ENCODE measurements around the gene NLE1.
A peak's percentile ranks its signal among the peaks of the same experiment; 100 is the strongest.
"Not testable (repeated sequence)": the region's sequence is repeated elsewhere in the genome, so short reads cannot be mapped to it uniquely, and the experiment has no call there.

NLE1 gene

GRCh38 chr17:35129154-35129972, 12.7 kb downstream of the NLE1 start:
- Histone ChIP-seq H3K9ac (ENCODE audit: low read length in 2 of 2) (no peak overlapping the region), H3K27ac (ENCODE audit: low read length) (no peak overlapping the region), H3K27me3 (ENCODE audit: control insufficient read depth in 1 of 2, insufficient read depth in 2 of 2, low read length in 2 of 2) (no peaks in the 10 kb centered on the region), H3K4me1 (ENCODE audit: control insufficient read depth, insufficient read depth, low read length) (peaks cover 10% of the 10 kb centered on the region), H3K4me3 (ENCODE audit: low read length in 2 of 2) (no peak overlapping the region), H3K9me3 (ENCODE audit: control insufficient read depth in 2 of 2, low read length in 2 of 2) (no peaks in the 10 kb centered on the region), H3K36me3 (ENCODE audit: control insufficient read depth in 2 of 2, insufficient read depth in 2 of 2, low read length in 2 of 2) (peaks cover 18 to 30% of the 10 kb centered on the region in 2 donors)

GRCh38 chr17:35127751-35128514, 14.2 kb downstream of the NLE1 start:
- Histone ChIP-seq H3K36me3 (ENCODE audit: control insufficient read depth in 2 of 2, insufficient read depth in 2 of 2, low read length in 2 of 2) (peaks cover 7 to 16% of the 10 kb centered on the region in 2 donors), H3K4me3 (ENCODE audit: low read length in 2 of 2) (no peak overlapping the region), H3K27me3 (ENCODE audit: control insufficient read depth in 1 of 2, insufficient read depth in 2 of 2, low read length in 2 of 2) (no peaks in the 10 kb centered on the region), H3K27ac (ENCODE audit: low read length) (no peak overlapping the region), H3K9me3 (ENCODE audit: control insufficient read depth in 2 of 2, low read length in 2 of 2) (no peaks in the 10 kb centered on the region), H3K9ac (ENCODE audit: low read length in 2 of 2) (no peak overlapping the region), H3K4me1 (ENCODE audit: control insufficient read depth, insufficient read depth, low read length) (peaks cover 10% of the 10 kb centered on the region)

GRCh38 chr17:35121315-35121714, 20.8 kb downstream of the NLE1 start, which contains the start of gene FNDC8:
Gene FNDC8 (plus strand): TSS chr17:35121615. CDS start chr17:35121694, 79 bp downstream.
- no peaks in the 10 kb centered on the region for H3K27me3 ChIP-seq (ENCODE audit: control insufficient read depth in 1 of 2, insufficient read depth in 2 of 2, low read length in 2 of 2)
- H3K36me3 ChIP-seq (ENCODE audit: control insufficient read depth in 2 of 2, insufficient read depth in 2 of 2, low read length in 2 of 2) = no peaks in the 10 kb centered on the region
- H3K9me3 ChIP-seq (ENCODE audit: control insufficient read depth in 2 of 2, low read length in 2 of 2) = no peaks in the 10 kb centered on the region
- no peak within 1 kb of the TSS for H3K27ac ChIP-seq (ENCODE audit: low read length)
- H3K4me1 ChIP-seq (ENCODE audit: control insufficient read depth, insufficient read depth, low read length) = peaks cover 21% of the 10 kb centered on the region
- H3K4me3 ChIP-seq (ENCODE audit: low read length in 2 of 2) = no peak within 1 kb of the TSS
- H3K9ac ChIP-seq (ENCODE audit: low read length in 2 of 2) = peak within 1 kb of the TSS in 1 of 2 donors; percentile 13

- Histone ChIP-seq H3K36me3 (ENCODE audit: control insufficient read depth in 2 of 2, insufficient read depth in 2 of 2, low read length in 2 of 2) (peaks cover 0 to 3% of the 10 kb centered on the region in 2 donors), H3K9me3 (ENCODE audit: control insufficient read depth in 2 of 2, low read length in 2 of 2) (no peaks in the 10 kb centered on the region), H3K4me1 (ENCODE audit: control insufficient read depth, insufficient read depth, low read length) (peaks cover 21% of the 10 kb centered on the region), H3K27ac (ENCODE audit: low read length) (peak within 1 kb of the TSS; percentile 58), H3K27me3 (ENCODE audit: control insufficient read depth in 1 of 2, insufficient read depth in 2 of 2, low read length in 2 of 2) (no peaks in the 10 kb centered on the region), H3K9ac (ENCODE audit: low read length in 2 of 2) (peak within 1 kb of the TSS; percentile 89), H3K4me3 (ENCODE audit: low read length in 2 of 2) (peak within 1 kb of the TSS; percentile 91 to 96)
Observed at GRCh38 chr17:35119370-35120165, 22.5 kb downstream of the NLE1 start, which contains the start of gene RAD51D. Gene RAD51D (minus strand): TSS chr17:35119860. CDS start chr17:35119613, 247 bp downstream.

GRCh38 chr17:35117984-35118383, 24.1 kb downstream of the NLE1 start:
- Histone ChIP-seq H3K4me1 (ENCODE audit: control insufficient read depth, insufficient read depth, low read length) (peaks cover 21% of the 10 kb centered on the region), H3K9me3 (ENCODE audit: control insufficient read depth in 2 of 2, low read length in 2 of 2) (no peaks in the 10 kb centered on the region), H3K27ac (ENCODE audit: low read length) (no peak overlapping the region), H3K9ac (ENCODE audit: low read length in 2 of 2) (no peak overlapping the region), H3K27me3 (ENCODE audit: control insufficient read depth in 1 of 2, insufficient read depth in 2 of 2, low read length in 2 of 2) (no peaks in the 10 kb centered on the region), H3K36me3 (ENCODE audit: control insufficient read depth in 2 of 2, insufficient read depth in 2 of 2, low read length in 2 of 2) (peaks cover 0 to 3% of the 10 kb centered on the region in 2 donors), H3K4me3 (ENCODE audit: low read length in 2 of 2) (no peak overlapping the region)

GRCh38 chr17:35116845-35117244, 25.3 kb downstream of the NLE1 start:
- Histone ChIP-seq H3K9me3 (ENCODE audit: control insufficient read depth in 2 of 2, low read length in 2 of 2) (no peaks in the 10 kb centered on the region), H3K4me3 (ENCODE audit: low read length in 2 of 2) (no peak overlapping the region), H3K9ac (ENCODE audit: low read length in 2 of 2) (no peak overlapping the region)

GRCh38 chr17:35110791-35111190, 31.3 kb downstream of the NLE1 start:
- H3K4me3 ChIP-seq (ENCODE audit: low read length in 2 of 2); H3K27ac ChIP-seq (ENCODE audit: low read length); H3K9ac ChIP-seq (ENCODE audit: low read length in 2 of 2); H3K9me3 ChIP-seq (ENCODE audit: control insufficient read depth in 2 of 2, low read length in 2 of 2); H3K27me3 ChIP-seq (ENCODE audit: control insufficient read depth in 1 of 2, insufficient read depth in 2 of 2, low read length in 2 of 2); H3K4me1 ChIP-seq (ENCODE audit: control insufficient read depth, insufficient read depth, low read length): not testable (repeated sequence)
- H3K36me3 ChIP-seq (ENCODE audit: control insufficient read depth in 2 of 2, insufficient read depth in 2 of 2, low read length in 2 of 2) = peaks cover 13% of the 10 kb centered on the region in 2 donors

More at GRCh38 chr17:35116845-35117244, 25.3 kb downstream of the NLE1 start:
- H3K36me3 ChIP-seq (ENCODE audit: control insufficient read depth in 2 of 2, insufficient read depth in 2 of 2, low read length in 2 of 2) = peaks cover 0 to 3% of the 10 kb centered on the region in 2 donors
- H3K4me1 ChIP-seq (ENCODE audit: control insufficient read depth, insufficient read depth, low read length) = peaks cover 21% of the 10 kb centered on the region
- no peaks in the 10 kb centered on the region for H3K27me3 ChIP-seq (ENCODE audit: control insufficient read depth in 1 of 2, insufficient read depth in 2 of 2, low read length in 2 of 2)
- H3K27ac ChIP-seq (ENCODE audit: low read length) = no peak overlapping the region

- H3K27ac ChIP-seq (ENCODE audit: low read length) = no peak overlapping the region
- H3K4me1 ChIP-seq (ENCODE audit: control insufficient read depth, insufficient read depth, low read length) = no peaks in the 10 kb centered on the region
- peaks cover 0 to 4% of the 10 kb centered on the region in 2 donors for H3K9me3 ChIP-seq (ENCODE audit: control insufficient read depth in 2 of 2, low read length in 2 of 2)
- H3K27me3 ChIP-seq (ENCODE audit: control insufficient read depth in 1 of 2, insufficient read depth in 2 of 2, low read length in 2 of 2) = no peaks in the 10 kb centered on the region
- peaks cover 26 to 32% of the 10 kb centered on the region in 2 donors for H3K36me3 ChIP-seq (ENCODE audit: control insufficient read depth in 2 of 2, insufficient read depth in 2 of 2, low read length in 2 of 2)
- H3K9ac ChIP-seq (ENCODE audit: low read length in 2 of 2) = no peak overlapping the region
- no peak overlapping the region for H3K4me3 ChIP-seq (ENCODE audit: low read length in 2 of 2)
Observed at GRCh38 chr17:35104844-35105450, 37.2 kb downstream of the NLE1 start.

- H3K27me3 ChIP-seq (ENCODE audit: control insufficient read depth in 1 of 2, insufficient read depth in 2 of 2, low read length in 2 of 2) = no peaks in the 10 kb centered on the region
- H3K36me3 ChIP-seq (ENCODE audit: control insufficient read depth in 2 of 2, insufficient read depth in 2 of 2, low read length in 2 of 2) = peaks cover 26 to 37% of the 10 kb centered on the region in 2 donors
- no peaks in the 10 kb centered on the region for H3K4me1 ChIP-seq (ENCODE audit: control insufficient read depth, insufficient read depth, low read length)
- no peak overlapping the region for H3K4me3 ChIP-seq (ENCODE audit: low read length in 2 of 2)
- no peak overlapping the region for H3K9ac ChIP-seq (ENCODE audit: low read length in 2 of 2)
- peaks cover 0 to 4% of the 10 kb centered on the region in 2 donors for H3K9me3 ChIP-seq (ENCODE audit: control insufficient read depth in 2 of 2, low read length in 2 of 2)
- H3K27ac ChIP-seq (ENCODE audit: low read length) = no peak overlapping the region
Observed at GRCh38 chr17:35103271-35103670, 38.8 kb downstream of the NLE1 start.

GRCh38 chr17:35101725-35102124, 40.4 kb downstream of the NLE1 start:
- Histone ChIP-seq H3K9ac (ENCODE audit: low read length in 2 of 2) (no peak overlapping the region), H3K9me3 (ENCODE audit: control insufficient read depth in 2 of 2, low read length in 2 of 2) (peaks cover 0 to 4% of the 10 kb centered on the region in 2 donors), H3K36me3 (ENCODE audit: control insufficient read depth in 2 of 2, insufficient read depth in 2 of 2, low read length in 2 of 2) (peaks cover 20 to 36% of the 10 kb centered on the region in 2 donors), H3K4me1 (ENCODE audit: control insufficient read depth, insufficient read depth, low read length) (no peaks in the 10 kb centered on the region), H3K27ac (ENCODE audit: low read length) (no peak overlapping the region), H3K4me3 (ENCODE audit: low read length in 2 of 2) (no peak overlapping the region), H3K27me3 (ENCODE audit: control insufficient read depth in 1 of 2, insufficient read depth in 2 of 2, low read length in 2 of 2) (no peaks in the 10 kb centered on the region)
